Measurements from ENCODE around the gene MYH14. TPM values are rescaled to one million over a fixed set of nuclear protein-coding genes. Genes with fewer than 3 reads are reported as not detected.

The MYH14 gene
- total and polyA plus RNA-seq, 2 of the 13 experiments (the other 11 are each of a cell fraction or from before 2014, with no cell fraction given) = 5.5 to 5.8 TPM

DNA sequence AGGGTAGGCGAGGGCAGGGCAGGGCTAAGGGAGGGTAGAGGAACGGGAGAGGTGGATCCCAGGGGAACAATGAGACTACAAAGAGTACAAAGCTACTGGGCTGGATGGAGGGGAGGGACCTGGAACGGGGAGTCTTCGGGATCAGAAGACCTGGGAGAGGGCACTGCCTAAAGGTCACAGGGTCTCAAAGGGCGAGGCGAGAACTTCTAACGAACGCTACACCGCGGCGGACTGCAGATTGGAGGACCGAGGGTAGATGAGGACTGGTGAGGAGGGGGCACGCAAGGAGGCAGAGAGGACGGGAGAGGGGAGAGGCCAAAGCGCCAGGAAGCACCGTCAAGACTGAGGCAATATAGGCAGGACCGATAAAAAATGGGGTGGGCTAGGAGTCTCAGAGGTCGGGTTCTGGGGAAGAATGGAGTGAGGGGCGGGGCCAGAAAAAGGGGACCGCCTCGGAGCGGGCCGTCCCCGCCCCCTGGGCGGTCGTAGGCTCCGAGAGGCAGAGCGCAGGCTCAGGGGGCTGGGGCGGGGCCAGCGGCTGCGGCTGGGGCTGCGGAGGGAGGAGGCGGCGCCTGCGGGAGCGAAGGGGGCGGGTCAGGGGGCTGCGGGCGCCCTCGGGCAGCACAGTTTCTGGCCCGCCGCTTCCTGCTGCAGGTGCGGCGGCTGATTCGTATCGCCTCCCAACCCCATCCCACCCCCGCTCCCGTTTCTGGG lies 127.1 kb downstream of the MYH14 start (continued):
- TF ChIP-seq, protein P1, sequence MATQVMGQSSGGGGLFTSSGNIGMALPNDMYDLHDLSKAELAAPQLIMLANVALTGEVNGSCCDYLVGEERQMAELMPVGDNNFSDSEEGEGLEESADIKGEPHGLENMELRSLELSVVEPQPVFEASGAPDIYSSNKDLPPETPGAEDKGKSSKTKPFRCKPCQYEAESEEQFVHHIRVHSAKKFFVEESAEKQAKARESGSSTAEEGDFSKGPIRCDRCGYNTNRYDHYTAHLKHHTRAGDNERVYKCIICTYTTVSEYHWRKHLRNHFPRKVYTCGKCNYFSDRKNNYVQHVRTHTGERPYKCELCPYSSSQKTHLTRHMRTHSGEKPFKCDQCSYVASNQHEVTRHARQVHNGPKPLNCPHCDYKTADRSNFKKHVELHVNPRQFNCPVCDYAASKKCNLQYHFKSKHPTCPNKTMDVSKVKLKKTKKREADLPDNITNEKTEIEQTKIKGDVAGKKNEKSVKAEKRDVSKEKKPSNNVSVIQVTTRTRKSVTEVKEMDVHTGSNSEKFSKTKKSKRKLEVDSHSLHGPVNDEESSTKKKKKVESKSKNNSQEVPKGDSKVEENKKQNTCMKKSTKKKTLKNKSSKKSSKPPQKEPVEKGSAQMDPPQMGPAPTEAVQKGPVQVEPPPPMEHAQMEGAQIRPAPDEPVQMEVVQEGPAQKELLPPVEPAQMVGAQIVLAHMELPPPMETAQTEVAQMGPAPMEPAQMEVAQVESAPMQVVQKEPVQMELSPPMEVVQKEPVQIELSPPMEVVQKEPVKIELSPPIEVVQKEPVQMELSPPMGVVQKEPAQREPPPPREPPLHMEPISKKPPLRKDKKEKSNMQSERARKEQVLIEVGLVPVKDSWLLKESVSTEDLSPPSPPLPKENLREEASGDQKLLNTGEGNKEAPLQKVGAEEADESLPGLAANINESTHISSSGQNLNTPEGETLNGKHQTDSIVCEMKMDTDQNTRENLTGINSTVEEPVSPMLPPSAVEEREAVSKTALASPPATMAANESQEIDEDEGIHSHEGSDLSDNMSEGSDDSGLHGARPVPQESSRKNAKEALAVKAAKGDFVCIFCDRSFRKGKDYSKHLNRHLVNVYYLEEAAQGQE (IDR thresholded peaks at IDR 0.05; ENCODE audit: borderline replicate concordance in 1 of 2, low read depth in 1 of 2, low read length in 2 of 2) = no peak
- TF ChIP-seq SRSF4 (IDR thresholded peaks at IDR 0.05; ENCODE audit: low read depth, low read length, poor library complexity, severe bottlenecking) = no peak
- TF ChIP-seq, protein P2, sequence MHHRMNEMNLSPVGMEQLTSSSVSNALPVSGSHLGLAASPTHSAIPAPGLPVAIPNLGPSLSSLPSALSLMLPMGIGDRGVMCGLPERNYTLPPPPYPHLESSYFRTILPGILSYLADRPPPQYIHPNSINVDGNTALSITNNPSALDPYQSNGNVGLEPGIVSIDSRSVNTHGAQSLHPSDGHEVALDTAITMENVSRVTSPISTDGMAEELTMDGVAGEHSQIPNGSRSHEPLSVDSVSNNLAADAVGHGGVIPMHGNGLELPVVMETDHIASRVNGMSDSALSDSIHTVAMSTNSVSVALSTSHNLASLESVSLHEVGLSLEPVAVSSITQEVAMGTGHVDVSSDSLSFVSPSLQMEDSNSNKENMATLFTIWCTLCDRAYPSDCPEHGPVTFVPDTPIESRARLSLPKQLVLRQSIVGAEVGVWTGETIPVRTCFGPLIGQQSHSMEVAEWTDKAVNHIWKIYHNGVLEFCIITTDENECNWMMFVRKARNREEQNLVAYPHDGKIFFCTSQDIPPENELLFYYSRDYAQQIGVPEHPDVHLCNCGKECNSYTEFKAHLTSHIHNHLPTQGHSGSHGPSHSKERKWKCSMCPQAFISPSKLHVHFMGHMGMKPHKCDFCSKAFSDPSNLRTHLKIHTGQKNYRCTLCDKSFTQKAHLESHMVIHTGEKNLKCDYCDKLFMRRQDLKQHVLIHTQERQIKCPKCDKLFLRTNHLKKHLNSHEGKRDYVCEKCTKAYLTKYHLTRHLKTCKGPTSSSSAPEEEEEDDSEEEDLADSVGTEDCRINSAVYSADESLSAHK (CRISPR knock-in tag; IDR thresholded peaks at IDR 0.05; ENCODE audit: borderline replicate concordance) = no peak
- TF ChIP-seq, protein P3, sequence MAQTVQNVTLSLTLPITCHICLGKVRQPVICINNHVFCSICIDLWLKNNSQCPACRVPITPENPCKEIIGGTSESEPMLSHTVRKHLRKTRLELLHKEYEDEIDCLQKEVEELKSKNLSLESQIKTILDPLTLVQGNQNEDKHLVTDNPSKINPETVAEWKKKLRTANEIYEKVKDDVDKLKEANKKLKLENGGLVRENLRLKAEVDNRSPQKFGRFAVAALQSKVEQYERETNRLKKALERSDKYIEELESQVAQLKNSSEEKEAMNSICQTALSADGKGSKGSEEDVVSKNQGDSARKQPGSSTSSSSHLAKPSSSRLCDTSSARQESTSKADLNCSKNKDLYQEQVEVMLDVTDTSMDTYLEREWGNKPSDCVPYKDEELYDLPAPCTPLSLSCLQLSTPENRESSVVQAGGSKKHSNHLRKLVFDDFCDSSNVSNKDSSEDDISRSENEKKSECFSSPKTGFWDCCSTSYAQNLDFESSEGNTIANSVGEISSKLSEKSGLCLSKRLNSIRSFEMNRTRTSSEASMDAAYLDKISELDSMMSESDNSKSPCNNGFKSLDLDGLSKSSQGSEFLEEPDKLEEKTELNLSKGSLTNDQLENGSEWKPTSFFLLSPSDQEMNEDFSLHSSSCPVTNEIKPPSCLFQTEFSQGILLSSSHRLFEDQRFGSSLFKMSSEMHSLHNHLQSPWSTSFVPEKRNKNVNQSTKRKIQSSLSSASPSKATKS (CRISPR knock-in tag; IDR thresholded peaks at IDR 0.05) = no peak
- TF ChIP-seq ZFP36 (IDR thresholded peaks at IDR 0.05; ENCODE audit: borderline replicate concordance, low read depth, low read length, partially characterized antibody) = no peak
- TF ChIP-seq SP140L (CRISPR knock-in tag; IDR thresholded peaks at IDR 0.05; ENCODE audit: borderline replicate concordance) = no peak
